GM12878 (cell line): ENCODE data around the gene DPP6.
"Not testable (repeated sequence)": the region's sequence is repeated elsewhere in the genome, so short reads cannot be mapped to it uniquely, and the experiment has no call there.

Experiments
- CBFB ChIP-seq: IDR thresholded peaks from 2 replicates; pipeline ENCODE4 v1.6.1; 2016; ENCODE audit warnings: antibody characterized with exemption, low read depth
- CTCF ChIP-seq, 3 experiments: IDR thresholded peaks in 2 of 3; conservative IDR thresholded peaks in 1 of 3; 2 replicates each; pipeline ENCODE4 v1.5.1; 2011; ENCODE audit warnings: low read depth in 3 of 3, low read length in 3 of 3, mild to moderate bottlenecking in 3 of 3, control low read depth in 2 of 3, moderate library complexity in 2 of 3, inconsistent platforms in 1 of 3, mixed read lengths in 1 of 3; ENCODE audit not compliant: control insufficient read depth in 2 of 3, insufficient read depth in 1 of 3; ENCODE audit errors: extremely low read depth in 1 of 3
- POLR2A ChIP-seq: IDR thresholded peaks from 2 replicates; pipeline ENCODE4 v1.6.1; 2011; ENCODE audit warnings: low read depth, mild to moderate bottlenecking, low read length

DNA sequence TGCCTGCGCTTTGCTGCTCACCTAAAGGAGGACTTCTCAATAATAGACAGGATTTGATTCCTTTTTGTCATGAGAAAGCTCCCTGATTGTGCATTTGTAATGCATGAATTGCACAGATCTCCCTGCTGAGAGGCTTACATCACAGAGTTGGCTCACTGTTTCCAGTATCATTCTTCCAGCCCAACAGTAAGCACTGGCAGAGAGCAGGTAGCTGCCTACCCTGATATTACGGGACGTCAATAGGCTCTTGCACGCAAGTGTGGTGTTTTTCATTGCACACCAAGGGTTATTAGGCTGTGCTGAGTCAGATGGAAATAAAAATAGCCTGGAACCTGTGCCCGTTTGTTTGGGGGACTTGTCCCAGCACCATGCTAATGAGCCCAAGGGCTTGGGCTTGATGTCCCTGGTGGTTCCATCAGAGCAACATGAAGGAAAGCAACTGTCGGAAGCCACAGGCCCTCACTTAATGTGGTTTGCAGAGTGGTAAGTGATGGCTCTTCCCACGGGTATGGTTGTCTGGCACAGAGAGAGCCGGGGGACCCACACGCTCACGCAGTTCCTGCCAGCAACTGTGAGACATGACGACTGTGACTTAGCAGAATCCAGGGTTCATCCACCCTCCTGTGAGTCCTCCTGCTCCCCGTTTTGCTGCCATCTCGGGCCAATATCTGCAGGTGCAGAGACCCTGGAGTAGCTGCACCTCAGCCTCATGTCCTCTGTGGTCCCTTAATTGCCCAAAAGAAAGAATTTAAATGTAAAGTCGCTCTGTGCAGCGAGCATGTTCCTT, 20.4 kb downstream of the DPP6 start:
- not testable (repeated sequence) for TF ChIP-seq POLR2A; CTCF (IDR thresholded peaks at IDR 0.05 in 2 of 3, conservative IDR thresholded peaks at IDR 0.05 in 1 of 3; ENCODE audit: control insufficient read depth in 2 of 3, extremely low read depth in 1 of 3, insufficient read depth in 1 of 3, low read depth in 3 of 3, low read length in 3 of 3); CBFB
